ENCODE measurements around the gene OSER1.

The OSER1 gene

GRCh38 chr20:44171775-44172571 is 38.6 kb downstream of the OSER1 start:
- Histone ChIP-seq H3K9ac (ENCODE audit: low read length) (no peak overlapping the region), H3K4me1 (ENCODE audit: control insufficient read depth, low read depth, low read length) (no peaks in the 10 kb centered on the region), H3K9me3 (ENCODE audit: control insufficient read depth, low read depth, low read length) (no peaks in the 10 kb centered on the region), H3K27me3 (ENCODE audit: control insufficient read depth, insufficient read depth, low read length) (no peaks in the 10 kb centered on the region), H3K4me3 (ENCODE audit: low read length) (no peak overlapping the region), H3K36me3 (ENCODE audit: control insufficient read depth, low read depth, low read length) (no peaks in the 10 kb centered on the region), H3K27ac (ENCODE audit: low read length) (no peak overlapping the region)

DNA sequence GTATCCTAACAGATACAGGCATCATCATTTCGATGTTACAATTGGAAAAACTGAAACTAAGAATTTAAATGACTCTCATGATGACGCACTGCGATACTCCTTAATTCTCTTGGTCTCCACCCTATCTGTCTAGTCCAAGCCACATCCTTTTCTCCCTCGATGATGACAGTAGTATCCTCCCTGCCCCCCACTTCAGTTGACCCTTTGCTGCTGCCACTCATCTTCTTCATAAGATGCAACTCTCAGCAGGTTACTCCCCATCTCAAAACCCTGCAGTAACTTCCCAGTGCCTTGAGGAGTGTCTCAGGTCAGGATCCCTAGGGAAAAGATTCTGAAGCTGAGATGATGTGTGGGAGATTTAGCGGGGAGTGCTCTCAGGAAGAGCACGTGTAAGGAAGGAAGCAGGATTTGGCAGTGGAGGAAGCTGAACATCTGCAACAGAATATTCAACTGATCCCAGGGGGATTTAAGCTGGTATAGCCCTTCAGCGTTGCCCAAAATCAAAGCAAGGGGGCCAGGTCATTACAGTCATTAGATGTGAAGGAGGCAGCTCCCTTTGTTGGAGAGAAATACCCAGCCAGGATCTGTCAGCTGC is 39.7 kb downstream of the OSER1 start:
- no peak overlapping the region for H3K4me3 ChIP-seq (ENCODE audit: low read length)
- no peak overlapping the region for H3K27ac ChIP-seq (ENCODE audit: low read length)
- no peaks in the 10 kb centered on the region for H3K4me1 ChIP-seq (ENCODE audit: control insufficient read depth, low read depth, low read length)
- H3K9ac ChIP-seq (ENCODE audit: low read length), result no peak overlapping the region
- no peaks in the 10 kb centered on the region for H3K36me3 ChIP-seq (ENCODE audit: control insufficient read depth, low read depth, low read length)
- no peaks in the 10 kb centered on the region for H3K9me3 ChIP-seq (ENCODE audit: control insufficient read depth, low read depth, low read length)
- no peaks in the 10 kb centered on the region for H3K27me3 ChIP-seq (ENCODE audit: control insufficient read depth, insufficient read depth, low read length)

GRCh38 chr20:44167736-44168135 is 42.8 kb downstream of the OSER1 start:
- Histone ChIP-seq H3K27me3 (ENCODE audit: control insufficient read depth, insufficient read depth, low read length) (no peaks in the 10 kb centered on the region), H3K27ac (ENCODE audit: low read length) (no peak overlapping the region), H3K4me1 (ENCODE audit: control insufficient read depth, low read depth, low read length) (no peaks in the 10 kb centered on the region)

DNA sequence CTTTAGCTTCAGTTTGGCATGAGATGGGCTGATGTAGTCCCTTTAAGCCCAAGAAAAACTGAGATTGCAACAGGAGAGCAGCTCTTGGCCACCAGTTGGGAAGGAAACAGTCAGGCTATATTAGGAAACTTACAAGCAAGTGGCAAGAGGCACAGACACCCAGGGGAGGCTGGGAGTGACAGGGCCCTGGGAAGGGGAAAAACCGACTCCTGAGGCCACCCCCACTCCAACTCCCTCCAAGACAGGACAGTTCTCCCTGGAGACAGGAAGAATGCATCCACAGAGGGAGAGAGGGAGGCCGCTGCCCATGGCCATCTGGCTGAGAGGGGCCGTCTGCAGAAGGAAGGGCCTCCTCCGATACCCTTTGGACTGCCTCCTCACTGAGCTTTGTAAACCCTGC is 44.1 kb downstream of the OSER1 start:
- Histone ChIP-seq H3K9ac (ENCODE audit: low read length) (no peak overlapping the region), H3K27me3 (ENCODE audit: control insufficient read depth, insufficient read depth, low read length) (no peaks in the 10 kb centered on the region), H3K27ac (ENCODE audit: low read length) (no peak overlapping the region), H3K9me3 (ENCODE audit: control insufficient read depth, low read depth, low read length) (no peaks in the 10 kb centered on the region), H3K4me1 (ENCODE audit: control insufficient read depth, low read depth, low read length) (no peaks in the 10 kb centered on the region), H3K36me3 (ENCODE audit: control insufficient read depth, low read depth, low read length) (no peaks in the 10 kb centered on the region), H3K4me3 (ENCODE audit: low read length) (no peak overlapping the region)

More at GRCh38 chr20:44167736-44168135, 42.8 kb downstream of the OSER1 start:
- no peak overlapping the region for H3K4me3 ChIP-seq (ENCODE audit: low read length)
- no peak overlapping the region for H3K9ac ChIP-seq (ENCODE audit: low read length)
- H3K9me3 ChIP-seq (ENCODE audit: control insufficient read depth, low read depth, low read length), result no peaks in the 10 kb centered on the region
- H3K36me3 ChIP-seq (ENCODE audit: control insufficient read depth, low read depth, low read length), result no peaks in the 10 kb centered on the region

GRCh38 chr20:44166008-44166407 is 44.6 kb downstream of the OSER1 start:
- Histone ChIP-seq H3K9me3 (ENCODE audit: control insufficient read depth, low read depth, low read length) (no peaks in the 10 kb centered on the region), H3K36me3 (ENCODE audit: control insufficient read depth, low read depth, low read length) (no peaks in the 10 kb centered on the region), H3K27ac (ENCODE audit: low read length) (no peak overlapping the region), H3K27me3 (ENCODE audit: control insufficient read depth, insufficient read depth, low read length) (no peaks in the 10 kb centered on the region), H3K4me1 (ENCODE audit: control insufficient read depth, low read depth, low read length) (no peaks in the 10 kb centered on the region), H3K9ac (ENCODE audit: low read length) (no peak overlapping the region), H3K4me3 (ENCODE audit: low read length) (no peak overlapping the region)

GRCh38 chr20:44160133-44160532 is 50.4 kb downstream of the OSER1 start:
- Histone ChIP-seq H3K4me3 (ENCODE audit: low read length) (no peak overlapping the region), H3K36me3 (ENCODE audit: control insufficient read depth, low read depth, low read length) (no peaks in the 10 kb centered on the region), H3K9ac (ENCODE audit: low read length) (no peak overlapping the region), H3K9me3 (ENCODE audit: control insufficient read depth, low read depth, low read length) (no peaks in the 10 kb centered on the region), H3K27me3 (ENCODE audit: control insufficient read depth, insufficient read depth, low read length) (no peaks in the 10 kb centered on the region), H3K4me1 (ENCODE audit: control insufficient read depth, low read depth, low read length) (no peaks in the 10 kb centered on the region), H3K27ac (ENCODE audit: low read length) (no peak overlapping the region)

DNA sequence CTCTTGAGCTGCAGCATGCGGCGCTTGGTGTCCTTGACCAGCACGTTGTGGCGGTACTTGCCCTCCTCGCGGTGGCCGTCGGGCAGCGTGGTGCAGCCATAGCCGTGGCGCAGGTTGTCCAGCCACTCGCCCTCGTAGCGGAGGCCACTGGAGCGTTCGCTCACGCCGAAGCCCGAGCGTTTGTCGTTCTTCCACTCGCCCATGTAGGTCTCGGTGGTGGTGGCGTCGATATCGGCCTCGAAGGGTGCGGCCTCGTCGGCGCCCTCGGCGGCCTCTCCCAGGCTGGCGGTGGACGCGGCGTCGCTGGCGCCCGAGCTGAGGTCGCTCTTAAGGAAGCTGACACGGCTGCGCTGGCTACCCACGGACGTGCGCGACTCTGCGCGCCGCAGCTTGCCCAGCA is 50.9 kb downstream of the OSER1 start:
- Histone ChIP-seq H3K27ac (ENCODE audit: low read length) (no peak overlapping the region), H3K27me3 (ENCODE audit: control insufficient read depth, insufficient read depth, low read length) (no peaks in the 10 kb centered on the region), H3K9me3 (ENCODE audit: control insufficient read depth, low read depth, low read length) (no peaks in the 10 kb centered on the region), H3K36me3 (ENCODE audit: control insufficient read depth, low read depth, low read length) (no peaks in the 10 kb centered on the region), H3K4me1 (ENCODE audit: control insufficient read depth, low read depth, low read length) (no peaks in the 10 kb centered on the region), H3K4me3 (ENCODE audit: low read length) (no peak overlapping the region), H3K9ac (ENCODE audit: low read length) (no peak overlapping the region)

DNA sequence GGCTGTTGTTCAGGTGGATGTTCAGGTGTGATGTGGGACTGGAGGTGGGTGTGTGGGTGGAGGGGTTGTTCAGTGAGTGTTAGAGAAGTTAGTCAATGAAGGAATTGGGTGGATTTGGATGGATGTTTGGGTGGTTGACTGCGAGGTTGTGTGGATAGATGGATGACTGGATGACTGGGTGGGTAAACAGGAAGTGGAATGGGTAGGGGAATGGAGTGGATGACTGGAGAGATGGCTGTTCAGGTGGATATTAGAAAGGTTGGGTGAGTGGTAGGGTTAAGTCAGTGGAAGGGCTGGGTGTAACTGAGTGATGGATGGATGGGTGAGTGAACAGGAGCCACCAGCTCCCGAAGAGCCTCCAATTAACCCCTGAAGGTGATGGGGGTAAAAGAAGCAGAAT is 51.4 kb downstream of the OSER1 start:
- Histone ChIP-seq H3K36me3 (ENCODE audit: control insufficient read depth, low read depth, low read length) (no peaks in the 10 kb centered on the region), H3K9me3 (ENCODE audit: control insufficient read depth, low read depth, low read length) (no peaks in the 10 kb centered on the region), H3K27ac (ENCODE audit: low read length) (no peak overlapping the region), H3K27me3 (ENCODE audit: control insufficient read depth, insufficient read depth, low read length) (no peaks in the 10 kb centered on the region), H3K9ac (ENCODE audit: low read length) (no peak overlapping the region), H3K4me1 (ENCODE audit: control insufficient read depth, low read depth, low read length) (no peaks in the 10 kb centered on the region), H3K4me3 (ENCODE audit: low read length) (no peak overlapping the region)

- no peak overlapping the region for H3K9ac ChIP-seq (ENCODE audit: low read length)
- no peaks in the 10 kb centered on the region for H3K9me3 ChIP-seq (ENCODE audit: control insufficient read depth, low read depth, low read length)
- H3K27ac ChIP-seq (ENCODE audit: low read length), result no peak overlapping the region
- no peaks in the 10 kb centered on the region for H3K4me1 ChIP-seq (ENCODE audit: control insufficient read depth, low read depth, low read length)
- H3K4me3 ChIP-seq (ENCODE audit: low read length), result no peak overlapping the region
- no peaks in the 10 kb centered on the region for H3K36me3 ChIP-seq (ENCODE audit: control insufficient read depth, low read depth, low read length)
- H3K27me3 ChIP-seq (ENCODE audit: control insufficient read depth, insufficient read depth, low read length), result no peaks in the 10 kb centered on the region
Measured at GRCh38 chr20:44157061-44157460, 53.5 kb downstream of the OSER1 start.

DNA sequence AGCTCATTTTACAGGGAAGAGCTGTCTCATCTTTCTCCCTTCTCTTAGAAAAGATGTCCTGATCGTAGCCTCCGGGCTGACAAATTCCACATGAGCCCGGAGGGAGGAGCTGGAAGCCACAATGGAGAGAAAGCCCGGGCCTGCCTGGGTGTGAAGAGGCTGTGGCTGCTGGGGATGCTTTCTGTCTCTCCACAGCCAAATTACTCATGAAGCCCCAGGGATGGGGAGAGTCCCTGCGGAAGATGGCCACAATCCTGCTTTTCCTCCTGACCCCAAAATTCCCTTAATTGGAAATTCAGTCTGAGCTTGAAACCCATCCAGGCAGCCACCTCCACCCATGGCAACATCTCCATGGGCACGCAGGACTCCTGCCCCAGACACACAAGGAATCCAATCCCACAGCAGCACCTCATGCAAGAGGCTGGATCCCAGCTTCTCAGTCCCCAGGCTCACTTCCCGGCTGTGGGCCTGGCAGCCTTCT is 56.0 kb downstream of the OSER1 start:
- Histone ChIP-seq H3K27me3 (ENCODE audit: control insufficient read depth, insufficient read depth, low read length) (no peaks in the 10 kb centered on the region), H3K9me3 (ENCODE audit: control insufficient read depth, low read depth, low read length) (no peaks in the 10 kb centered on the region), H3K4me1 (ENCODE audit: control insufficient read depth, low read depth, low read length) (no peaks in the 10 kb centered on the region), H3K4me3 (ENCODE audit: low read length) (no peak overlapping the region), H3K36me3 (ENCODE audit: control insufficient read depth, low read depth, low read length) (no peaks in the 10 kb centered on the region), H3K9ac (ENCODE audit: low read length) (no peak overlapping the region), H3K27ac (ENCODE audit: low read length) (no peak overlapping the region)

GRCh38 chr20:44153636-44154043 is 56.9 kb downstream of the OSER1 start:
- H3K9me3 ChIP-seq (ENCODE audit: control insufficient read depth, low read depth, low read length), result no peaks in the 10 kb centered on the region
- H3K27ac ChIP-seq (ENCODE audit: low read length), result no peak overlapping the region
- no peak overlapping the region for H3K4me3 ChIP-seq (ENCODE audit: low read length)
- no peaks in the 10 kb centered on the region for H3K36me3 ChIP-seq (ENCODE audit: control insufficient read depth, low read depth, low read length)
- no peaks in the 10 kb centered on the region for H3K27me3 ChIP-seq (ENCODE audit: control insufficient read depth, insufficient read depth, low read length)
- H3K4me1 ChIP-seq (ENCODE audit: control insufficient read depth, low read depth, low read length), result no peaks in the 10 kb centered on the region
- no peak overlapping the region for H3K9ac ChIP-seq (ENCODE audit: low read length)

Measured in iPS-18a (cell line).